ENCODE results near the gene FAM25G.
"Not testable (repeated sequence)": the region's sequence is repeated elsewhere in the genome, so short reads cannot be mapped to it uniquely, and the experiment has no call there.

DNA sequence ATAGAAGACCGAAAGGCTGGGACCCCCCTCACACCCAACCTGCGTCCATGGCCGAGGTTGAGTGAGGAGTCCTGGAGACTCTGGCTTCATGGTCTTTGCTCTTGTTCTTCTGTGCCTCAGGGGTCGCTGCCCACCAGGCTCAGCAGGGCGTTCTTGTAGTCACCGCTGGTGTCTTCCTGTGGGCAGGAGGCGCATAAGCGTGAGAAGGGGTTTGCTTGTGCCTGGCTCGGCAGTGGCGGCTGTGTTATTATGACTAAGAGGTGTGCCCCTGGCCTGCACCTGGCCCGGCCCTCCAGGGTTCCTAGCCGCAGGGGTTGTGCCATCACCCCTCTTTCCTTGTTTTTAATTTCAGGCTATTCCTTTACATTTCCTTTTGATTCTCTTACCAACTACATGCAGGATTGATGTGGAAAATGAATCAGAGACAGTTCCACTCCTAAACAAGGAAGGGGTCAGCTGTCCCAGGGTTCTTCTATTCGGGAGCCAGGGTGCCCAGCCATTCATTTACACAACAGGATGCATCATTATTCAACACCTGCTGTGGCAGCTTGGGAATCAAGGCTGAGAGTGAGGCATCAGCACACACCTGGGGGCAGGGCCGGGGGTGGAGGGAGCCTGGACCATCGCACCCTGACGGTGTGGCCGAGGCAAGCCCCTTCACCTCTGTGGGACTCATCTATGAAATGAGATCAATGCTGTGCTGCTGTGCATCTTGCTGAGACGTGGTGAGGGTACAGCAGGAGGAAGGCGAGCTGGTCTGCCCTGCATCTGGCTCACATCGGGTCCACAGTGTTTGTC lies 22.6 kb downstream of the FAM25G start:
- TF ChIP-seq, protein P1, sequence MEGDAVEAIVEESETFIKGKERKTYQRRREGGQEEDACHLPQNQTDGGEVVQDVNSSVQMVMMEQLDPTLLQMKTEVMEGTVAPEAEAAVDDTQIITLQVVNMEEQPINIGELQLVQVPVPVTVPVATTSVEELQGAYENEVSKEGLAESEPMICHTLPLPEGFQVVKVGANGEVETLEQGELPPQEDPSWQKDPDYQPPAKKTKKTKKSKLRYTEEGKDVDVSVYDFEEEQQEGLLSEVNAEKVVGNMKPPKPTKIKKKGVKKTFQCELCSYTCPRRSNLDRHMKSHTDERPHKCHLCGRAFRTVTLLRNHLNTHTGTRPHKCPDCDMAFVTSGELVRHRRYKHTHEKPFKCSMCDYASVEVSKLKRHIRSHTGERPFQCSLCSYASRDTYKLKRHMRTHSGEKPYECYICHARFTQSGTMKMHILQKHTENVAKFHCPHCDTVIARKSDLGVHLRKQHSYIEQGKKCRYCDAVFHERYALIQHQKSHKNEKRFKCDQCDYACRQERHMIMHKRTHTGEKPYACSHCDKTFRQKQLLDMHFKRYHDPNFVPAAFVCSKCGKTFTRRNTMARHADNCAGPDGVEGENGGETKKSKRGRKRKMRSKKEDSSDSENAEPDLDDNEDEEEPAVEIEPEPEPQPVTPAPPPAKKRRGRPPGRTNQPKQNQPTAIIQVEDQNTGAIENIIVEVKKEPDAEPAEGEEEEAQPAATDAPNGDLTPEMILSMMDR (IDR thresholded peaks at IDR 0.05) = not testable (repeated sequence)
- TF ChIP-seq POLR2A (IDR thresholded peaks at IDR 0.05) = not testable (repeated sequence)
